Endothelial cell (in vitro differentiated cells): ENCODE measurements around the gene TRPM1. TPM values are rescaled to one million over a fixed set of nuclear protein-coding genes. Genes with fewer than 3 reads are reported as not detected.
A peak's percentile ranks its signal among the peaks of the same experiment; 100 is the strongest.

Experiments
- DNase-seq: peaks from one replicate; pipeline ENCODE4 v3.0.0; 2021; ENCODE audit warnings: low spot score
- H3K27ac Mint-ChIP-seq: one replicate; pipeline ENCODE4 v1.8.0; 2021; ENCODE audit warnings: mixed read lengths, inconsistent platforms; ENCODE audit not compliant: unreplicated experiment
- H3K27me3 Mint-ChIP-seq: one replicate; pipeline ENCODE4 v1.8.0; 2021; ENCODE audit warnings: mild to moderate bottlenecking, moderate library complexity, mixed read lengths, inconsistent platforms; ENCODE audit not compliant: unreplicated experiment
- H3K36me3 Mint-ChIP-seq: one replicate; pipeline ENCODE4 v1.8.0; 2021; ENCODE audit warnings: mild to moderate bottlenecking, low read depth, mixed read lengths, inconsistent platforms; ENCODE audit not compliant: unreplicated experiment
- H3K4me1 Mint-ChIP-seq: one replicate; pipeline ENCODE4 v1.8.0; 2021; ENCODE audit warnings: mild to moderate bottlenecking, mixed read lengths, inconsistent platforms; ENCODE audit not compliant: unreplicated experiment
- H3K4me3 Mint-ChIP-seq: one replicate; pipeline ENCODE4 v1.8.0; 2021; ENCODE audit warnings: mild to moderate bottlenecking, mixed read lengths, inconsistent platforms; ENCODE audit not compliant: unreplicated experiment
- H3K9me3 Mint-ChIP-seq: one replicate; pipeline ENCODE4 v1.8.0; 2021; ENCODE audit warnings: mixed read lengths, inconsistent platforms; ENCODE audit not compliant: unreplicated experiment
- total RNA-seq: library from RNA; stranded (reverse); fragmentation: NEBNext Ultra II Directional; extraction: Animal tissue kit (Norgen Biotek cat#: 25700); gene quantifications from one replicate; pipeline ENCODE4 v1.2.1, GENCODE V29; 2021; ENCODE audit not compliant: unreplicated experiment
- TF ChIP-seq, protein P1 (sequence below): fragments of 200-600 bp; sonication (generic); IDR thresholded peaks from one replicate; pipeline ENCODE4 v1.5.0; 2021; ENCODE audit warnings: antibody characterized with exemption; ENCODE audit not compliant: unreplicated experiment

Gene TRPM1
- total RNA-seq, 1 donor from 2014 or later: not detected

DNA sequence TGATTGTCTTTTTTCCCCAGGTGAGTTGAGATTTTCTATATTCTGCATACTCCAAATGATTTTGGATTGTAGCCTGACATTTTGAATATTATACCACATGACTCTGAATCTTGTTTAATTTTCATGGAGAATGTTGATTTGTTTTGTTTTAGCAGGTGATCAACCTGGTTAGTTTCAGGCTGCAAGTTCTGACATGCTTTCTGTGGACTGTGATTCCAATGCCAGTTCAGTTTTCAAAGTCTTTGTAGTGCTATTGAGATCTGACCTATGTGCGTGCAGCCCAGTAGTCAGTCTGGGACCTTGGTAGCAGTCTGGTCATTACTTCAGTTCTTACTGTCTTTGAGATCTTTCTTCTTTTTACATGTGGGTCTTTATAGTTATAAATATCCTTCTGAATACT, 91.5 kb downstream of the TRPM1 start:
- no peak for DNase-seq
- Mint-ChIP-seq H3K9me3 (no peaks in the 10 kb centered on the region), H3K27ac (no peak overlapping the region), H3K4me1 (peaks cover 7% of the 10 kb centered on the region), H3K4me3 (no peak overlapping the region), H3K36me3 (no peaks in the 10 kb centered on the region), H3K27me3 (no peaks in the 10 kb centered on the region)
- TF ChIP-seq, protein P1, sequence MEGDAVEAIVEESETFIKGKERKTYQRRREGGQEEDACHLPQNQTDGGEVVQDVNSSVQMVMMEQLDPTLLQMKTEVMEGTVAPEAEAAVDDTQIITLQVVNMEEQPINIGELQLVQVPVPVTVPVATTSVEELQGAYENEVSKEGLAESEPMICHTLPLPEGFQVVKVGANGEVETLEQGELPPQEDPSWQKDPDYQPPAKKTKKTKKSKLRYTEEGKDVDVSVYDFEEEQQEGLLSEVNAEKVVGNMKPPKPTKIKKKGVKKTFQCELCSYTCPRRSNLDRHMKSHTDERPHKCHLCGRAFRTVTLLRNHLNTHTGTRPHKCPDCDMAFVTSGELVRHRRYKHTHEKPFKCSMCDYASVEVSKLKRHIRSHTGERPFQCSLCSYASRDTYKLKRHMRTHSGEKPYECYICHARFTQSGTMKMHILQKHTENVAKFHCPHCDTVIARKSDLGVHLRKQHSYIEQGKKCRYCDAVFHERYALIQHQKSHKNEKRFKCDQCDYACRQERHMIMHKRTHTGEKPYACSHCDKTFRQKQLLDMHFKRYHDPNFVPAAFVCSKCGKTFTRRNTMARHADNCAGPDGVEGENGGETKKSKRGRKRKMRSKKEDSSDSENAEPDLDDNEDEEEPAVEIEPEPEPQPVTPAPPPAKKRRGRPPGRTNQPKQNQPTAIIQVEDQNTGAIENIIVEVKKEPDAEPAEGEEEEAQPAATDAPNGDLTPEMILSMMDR: no peak

DNA sequence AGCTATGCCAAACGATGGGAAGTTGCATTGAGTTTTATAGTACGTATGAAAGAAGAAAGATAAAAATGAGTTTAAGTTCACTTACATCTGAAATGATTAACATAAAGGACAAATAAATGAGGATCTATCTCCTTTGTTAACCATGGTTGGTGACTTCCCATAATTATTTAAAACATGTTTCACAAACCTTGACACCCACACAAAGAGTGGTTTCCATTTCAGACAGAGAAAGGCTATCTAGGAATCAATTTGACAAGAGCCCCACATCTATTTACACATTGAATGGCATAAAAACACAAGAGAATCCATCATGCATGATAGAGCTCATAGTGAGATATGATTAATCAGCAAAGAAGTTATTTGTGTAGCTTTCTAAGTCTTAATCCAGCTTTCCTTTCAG, 95.9 kb downstream of the TRPM1 start:
- Mint-ChIP-seq H3K27me3 (no peaks in the 10 kb centered on the region), H3K27ac (no peak overlapping the region)
- TF ChIP-seq, protein P1: no peak

DNA sequence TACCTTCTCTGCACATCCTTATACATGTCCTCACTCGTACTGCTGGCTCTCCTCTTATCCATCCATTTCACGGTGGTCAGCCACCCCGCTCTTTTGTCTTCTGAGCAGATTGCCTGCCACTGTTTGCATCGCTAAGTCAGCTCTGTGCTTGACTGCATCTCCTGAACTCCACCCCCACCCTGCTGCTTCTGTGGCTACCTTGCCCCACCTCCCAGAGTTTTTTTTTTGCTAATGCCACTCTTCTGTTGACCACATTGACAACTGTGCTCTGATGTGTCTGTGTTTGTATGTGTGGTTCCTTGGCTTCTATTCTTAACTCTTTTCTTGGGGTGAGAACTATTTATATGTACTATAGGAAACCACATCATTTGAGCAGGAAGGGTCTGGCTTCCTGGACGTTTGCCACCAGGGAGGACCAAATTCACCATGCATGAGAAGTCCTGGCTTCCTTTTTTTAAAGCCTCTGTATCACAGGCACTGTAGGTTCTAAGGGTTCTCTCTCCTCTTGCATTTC, 97.2 kb downstream of the TRPM1 start:
- Mint-ChIP-seq H3K9me3 (no peaks in the 10 kb centered on the region), H3K4me3 (no peak overlapping the region), H3K36me3 (no peaks in the 10 kb centered on the region), H3K27ac (peak overlapping the region; percentile 28), H3K4me1 (peaks cover 8% of the 10 kb centered on the region), H3K27me3 (no peaks in the 10 kb centered on the region)
- TF ChIP-seq, protein P1: no peak
- peak; percentile 14 for DNase-seq

More for the DNA sequence above, 95.9 kb downstream of the TRPM1 start:
- Mint-ChIP-seq H3K4me1 (peaks cover 8% of the 10 kb centered on the region), H3K4me3 (no peak overlapping the region), H3K36me3 (no peaks in the 10 kb centered on the region), H3K9me3 (no peaks in the 10 kb centered on the region)
- DNase-seq: no peak

DNA sequence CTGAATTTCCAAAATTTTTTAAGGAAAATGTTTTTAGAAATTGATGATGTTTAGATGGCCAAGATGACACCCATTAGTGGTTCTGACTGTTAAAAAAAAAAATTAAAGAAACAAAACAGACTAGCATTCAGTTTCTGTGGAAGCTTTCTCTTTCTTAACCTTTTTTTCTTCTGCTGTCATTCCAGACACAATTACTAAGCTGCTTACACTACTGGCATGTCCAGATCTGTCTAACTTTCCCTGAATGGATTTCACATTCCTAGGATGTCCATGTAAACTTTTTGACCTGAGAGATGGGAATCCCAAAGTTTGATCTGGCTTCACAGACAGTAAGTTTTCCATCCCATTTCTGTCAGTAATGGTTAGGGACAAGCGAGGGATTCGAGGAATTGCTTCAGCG, 99.8 kb downstream of the TRPM1 start:
- H3K9me3 Mint-ChIP-seq: no peaks in the 10 kb centered on the region
- H3K27me3 Mint-ChIP-seq: no peaks in the 10 kb centered on the region

DNA sequence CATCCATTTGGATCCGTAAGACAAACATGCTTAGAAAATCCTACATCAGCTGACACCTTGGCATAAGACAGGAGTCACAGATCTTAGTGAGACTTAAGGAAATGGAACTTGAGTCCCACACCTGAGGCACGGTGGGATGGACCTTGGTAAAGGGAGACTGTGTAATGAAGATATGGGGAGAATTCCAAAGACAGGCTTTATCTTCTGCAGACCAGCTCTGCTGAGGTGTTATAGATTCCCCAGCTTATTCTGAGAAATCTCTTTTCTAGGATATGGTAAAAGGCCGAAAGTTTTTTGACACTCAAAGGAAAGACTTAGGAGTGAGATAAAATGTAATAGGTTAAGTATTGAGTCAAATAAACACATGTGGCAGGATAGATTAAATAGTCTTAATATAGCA, 101.8 kb downstream of the TRPM1 start:
- TF ChIP-seq, protein P1: no peak
- Mint-ChIP-seq H3K36me3 (no peaks in the 10 kb centered on the region), H3K4me1 (peaks cover 8% of the 10 kb centered on the region), H3K4me3 (no peak overlapping the region), H3K27me3 (no peaks in the 10 kb centered on the region), H3K9me3 (no peaks in the 10 kb centered on the region), H3K27ac (no peak overlapping the region)
- DNase-seq: no peak

More for the DNA sequence above, 99.8 kb downstream of the TRPM1 start:
- Mint-ChIP-seq H3K36me3 (no peaks in the 10 kb centered on the region), H3K4me3 (no peak overlapping the region), H3K4me1 (peaks cover 8% of the 10 kb centered on the region), H3K27ac (no peak overlapping the region)
- DNase-seq: no peak
- TF ChIP-seq, protein P1: no peak
